AG04450 (cell line): ENCODE measurements around the gene CHI3L2. TPM values are rescaled to one million over a fixed set of nuclear protein-coding genes. Genes with fewer than 3 reads are reported as not detected.

ENCODE experiments used
- CTCF ChIA-PET: fragments of 300-600, 350-600 bp; formaldehyde crosslinking; extraction: SDS; loops from one replicate; lab custom pipeline; 2022; ENCODE audit warnings: antibody characterized with exemption, inconsistent platforms; lab: Charles Lee
- POLR2A ChIA-PET: fragments of 350-600 bp; formaldehyde crosslinking; extraction: SDS; loops from one replicate; lab custom pipeline; 2021; ENCODE audit warnings: antibody characterized with exemption, inconsistent platforms; lab: Yijun Ruan, JAX
- DNase-seq: peaks from one replicate; pipeline ENCODE4 v3.0.0-alpha.2; 2011; ENCODE audit warnings: low read depth, low spot score
- H3K27ac ChIP-seq: one replicate; pipeline ENCODE4 v1.5.1; 2012; ENCODE audit warnings: low read depth, low read length, control low read depth
- H3K27me3 ChIP-seq: one replicate; pipeline ENCODE4 v1.6.0; 2012; ENCODE audit warnings: low read length; ENCODE audit not compliant: control insufficient read depth, insufficient read depth
- H3K4me3 ChIP-seq: 2 replicates; pipeline ENCODE4 v1.5.1; 2011; ENCODE audit warnings: mild to moderate bottlenecking, low read depth, low read length, control low read depth
- H3K9me3 ChIP-seq: 2 replicates; pipeline ENCODE4 v1.5.1; 2012; ENCODE audit warnings: low read length; ENCODE audit not compliant: control insufficient read depth, insufficient read depth
- CTCF ChIP-seq: IDR thresholded peaks from 2 replicates; pipeline ENCODE4 v1.5.1; 2011; ENCODE audit warnings: low read depth, low read length, control low read depth, inconsistent platforms
- polyA plus RNA-seq: library from polyadenylated mRNA; depleted of rRNA; stranded (reverse); fragments of >200 nt; gene quantifications from 2 replicates; pipeline ENCODE4 v1.2.3, GENCODE V29; 2011

CHI3L2 gene
- polyA plus RNA-seq, 1 experiment, result 0.86 TPM

GRCh38 chr1:111209622-111210021 lies 17.9 kb upstream of the CHI3L2 start:
- CTCF ChIA-PET, result interaction anchor here (0.8 kb wide), 1 partner anchor 11 kb away, joined by 4 read pairs; no protein-coding TSS in a partner anchor
- H3K27me3 ChIP-seq, result peaks cover 10% of the 10 kb centered on the region

GRCh38 chr1:111211921-111212320 lies 15.6 kb upstream of the CHI3L2 start:
- POLR2A ChIA-PET, result no interaction called here
- H3K9me3 ChIP-seq, result no peaks in the 10 kb centered on the region; the same call in 1 of the 2 replicates

More at GRCh38 chr1:111209622-111210021, 17.9 kb upstream of the CHI3L2 start:
- POLR2A ChIA-PET, result no interaction called here
- H3K27ac ChIP-seq, result no peak overlapping the region
- no peaks in the 10 kb centered on the region; the same call in 1 of the 2 replicates for H3K9me3 ChIP-seq
- H3K4me3 ChIP-seq, result no peak overlapping the region
- no peak for TF ChIP-seq CTCF
- DNase-seq, result no peak

GRCh38 chr1:111212634-111213335 lies 14.7 kb upstream of the CHI3L2 start:
- no peak overlapping the region for H3K27ac ChIP-seq
- ChIA-PET CTCF (no interaction called here), POLR2A (no interaction called here)
- H3K4me3 ChIP-seq, result no peak overlapping the region
- no peak for TF ChIP-seq CTCF
- H3K9me3 ChIP-seq, result no peaks in the 10 kb centered on the region; the same call in 1 of the 2 replicates
- H3K27me3 ChIP-seq, result peaks cover 2% of the 10 kb centered on the region
- no peak for DNase-seq

More at GRCh38 chr1:111211921-111212320, 15.6 kb upstream of the CHI3L2 start:
- Histone ChIP-seq H3K27ac (no peak overlapping the region), H3K4me3 (no peak overlapping the region), H3K27me3 (peaks cover 7% of the 10 kb centered on the region)
- no peak for TF ChIP-seq CTCF
- CTCF ChIA-PET, result no interaction called here
- DNase-seq, result no peak

GRCh38 chr1:111213412-111213811 lies 14.1 kb upstream of the CHI3L2 start:
- POLR2A ChIA-PET, result no interaction called here
- DNase-seq, result no peak
- Histone ChIP-seq H3K9me3 (no peaks in the 10 kb centered on the region; the same call in 1 of the 2 replicates), H3K27ac (no peak overlapping the region), H3K4me3 (no peak overlapping the region), H3K27me3 (peaks cover 2% of the 10 kb centered on the region)
- CTCF ChIA-PET, result interaction anchor here (1.6 to 2.0 kb wide), 2 partner anchors 10 to 120 kb away, joined by 6 to 18 read pairs; no protein-coding TSS in a partner anchor
- no peak for TF ChIP-seq CTCF
